Hepatocyte (in vitro differentiated cells): ENCODE results near the gene LDLRAP1. TPM values are rescaled to one million over a fixed set of nuclear protein-coding genes. Genes with fewer than 3 reads are reported as not detected.

Experiments
- DNase-seq: peaks from one replicate; pipeline ENCODE4 v3.0.0-alpha.2; 2016; ENCODE audit warnings: low spot score
- H2AFZ ChIP-seq: fragments of 200-600 bp; sonication (generic); 2 replicates; pipeline ENCODE4 v1.6.0; 2016; ENCODE audit warnings: antibody characterized with exemption, mild to moderate bottlenecking
- H3K27ac ChIP-seq: fragments of 200-600 bp; sonication (generic); 2 replicates; pipeline ENCODE4 v1.5.1; 2016; ENCODE audit warnings: mild to moderate bottlenecking
- H3K27me3 ChIP-seq: fragments of 200-600 bp; sonication (generic); 2 replicates; pipeline ENCODE4 v1.6.1; 2016
- H3K36me3 ChIP-seq: fragments of 200-600 bp; sonication (generic); replicated peaks from 2 replicates; pipeline ENCODE4 v1.5.1; 2016; ENCODE audit warnings: low read depth; ENCODE audit not compliant: insufficient read depth
- H3K4me1 ChIP-seq: fragments of 200-600 bp; sonication (generic); 2 replicates; pipeline ENCODE4 v1.5.1; 2016; ENCODE audit warnings: mild to moderate bottlenecking, moderate library complexity; ENCODE audit not compliant: insufficient read depth
- H3K4me2 ChIP-seq: fragments of 200-600 bp; sonication (generic); 2 replicates; pipeline ENCODE4 v1.6.0; 2016
- H3K4me3 ChIP-seq: fragments of 200-600 bp; sonication (generic); 2 replicates; pipeline ENCODE4 v1.5.1; 2016; ENCODE audit warnings: mild to moderate bottlenecking
- H3K79me2 ChIP-seq: fragments of 200-600 bp; sonication (generic); 2 replicates; pipeline ENCODE4 v1.6.0; 2017; ENCODE audit warnings: mild to moderate bottlenecking
- H3K9me2 ChIP-seq: fragments of 200-600 bp; sonication (generic); replicated peaks from 2 replicates; pipeline ENCODE4 v1.6.0; 2017; ENCODE audit warnings: mild to moderate bottlenecking; ENCODE audit not compliant: insufficient read depth
- H3K9me3 ChIP-seq: fragments of 200-600 bp; sonication (generic); 2 replicates; pipeline ENCODE4 v1.5.1; 2016; ENCODE audit warnings: low read depth, mild to moderate bottlenecking
- H4K20me1 ChIP-seq: fragments of 200-600 bp; sonication (generic); 2 replicates; pipeline ENCODE4 v1.6.0; 2016; ENCODE audit warnings: mild to moderate bottlenecking; ENCODE audit not compliant: insufficient read depth, poor library complexity, severe bottlenecking
- EZH2 ChIP-seq: fragments of 200-600 bp; sonication (generic); IDR thresholded peaks from 2 replicates; pipeline ENCODE4 v1.6.1; 2016; ENCODE audit warnings: antibody characterized with exemption, mild to moderate bottlenecking, borderline replicate concordance
- EZH2phosphoT487 ChIP-seq: fragments of 200-600 bp; sonication (generic); IDR thresholded peaks from one replicate; pipeline ENCODE4 v1.6.1; 2018; ENCODE audit warnings: antibody characterized with exemption, mild to moderate bottlenecking, low read depth, moderate library complexity; ENCODE audit not compliant: unreplicated experiment, severe bottlenecking
- WGBS: methylation state at CpG from one replicate; pipeline ENCODE4 v1.1.6; 2016; ENCODE audit warnings: low lambda C conversion rate; ENCODE audit errors: missing lambda C conversion rate; 5-methylcytosine and 5-hydroxymethylcytosine counted together
- polyA plus RNA-seq: library from polyadenylated mRNA; unstranded; fragments of >200 nt; fragmentation: Nextera tagmentation; extraction: Ambion mirVana; gene quantifications from 2 replicates; pipeline ENCODE4 v1.2.1, GENCODE V29; 2016
- total RNA-seq: library from RNA; depleted of rRNA; stranded (reverse); fragments of >200 nt; gene quantifications from 2 replicates; pipeline ENCODE4 v1.2.3, GENCODE V29; 2014
- TF ChIP-seq, protein P1 (sequence below): fragments of 200-600 bp; sonication (generic); IDR thresholded peaks from 2 replicates; pipeline ENCODE4 v1.5.1; 2016; ENCODE audit warnings: antibody characterized with exemption, mild to moderate bottlenecking; ENCODE audit not compliant: poor library complexity

LDLRAP1 gene
- total and polyA plus RNA-seq, 2 experiments from 2014 or later = 17.3 to 27.5 TPM

DNA sequence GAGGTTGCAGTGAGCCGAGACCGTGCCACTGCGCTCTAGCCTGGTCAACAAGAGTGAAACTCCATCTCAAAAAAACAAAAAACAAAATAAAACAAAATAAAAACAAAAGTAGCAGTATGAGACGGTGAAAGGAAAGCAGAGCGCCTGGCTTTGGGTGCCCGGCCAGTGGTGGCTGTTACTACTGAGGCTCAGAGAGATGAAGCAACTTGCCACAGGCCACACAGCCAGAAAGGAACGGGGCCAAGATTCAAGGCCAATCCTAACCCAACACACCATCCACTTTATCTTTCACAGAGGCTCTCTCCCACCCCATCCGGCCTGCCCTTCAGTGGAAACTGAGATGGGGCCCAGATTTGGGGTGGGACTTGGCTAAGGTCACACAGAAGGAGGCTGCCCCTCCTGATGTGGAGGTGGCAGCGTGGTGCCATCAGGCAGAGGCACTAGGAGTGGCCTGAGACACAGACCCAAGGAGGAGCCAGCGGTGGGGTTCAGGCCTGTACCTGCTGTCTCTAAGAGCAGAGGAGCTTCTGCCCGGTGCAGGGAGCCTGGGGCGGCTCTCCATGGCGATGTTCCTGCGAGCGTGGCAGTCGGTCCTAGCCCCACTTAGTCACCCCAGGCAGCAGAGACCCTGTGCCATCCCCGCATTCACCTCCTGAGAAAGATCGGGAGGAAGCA, 33.2 kb downstream of the LDLRAP1 start:
- H3K36me3 ChIP-seq = no peaks in the 10 kb centered on the region
- H3K4me2 ChIP-seq = no peak overlapping the region
- H4K20me1 ChIP-seq = no peaks in the 10 kb centered on the region
- H3K9me3 ChIP-seq = no peaks in the 10 kb centered on the region
- no peaks in the 10 kb centered on the region for H3K27me3 ChIP-seq
- H2AFZ ChIP-seq = no peak overlapping the region
- 91% methylated on average over 18 of the region's 18 CpGs for WGBS
- peaks cover 16% of the 10 kb centered on the region for H3K4me1 ChIP-seq
- no peak for TF ChIP-seq EZH2phosphoT487
- TF ChIP-seq, protein P1, sequence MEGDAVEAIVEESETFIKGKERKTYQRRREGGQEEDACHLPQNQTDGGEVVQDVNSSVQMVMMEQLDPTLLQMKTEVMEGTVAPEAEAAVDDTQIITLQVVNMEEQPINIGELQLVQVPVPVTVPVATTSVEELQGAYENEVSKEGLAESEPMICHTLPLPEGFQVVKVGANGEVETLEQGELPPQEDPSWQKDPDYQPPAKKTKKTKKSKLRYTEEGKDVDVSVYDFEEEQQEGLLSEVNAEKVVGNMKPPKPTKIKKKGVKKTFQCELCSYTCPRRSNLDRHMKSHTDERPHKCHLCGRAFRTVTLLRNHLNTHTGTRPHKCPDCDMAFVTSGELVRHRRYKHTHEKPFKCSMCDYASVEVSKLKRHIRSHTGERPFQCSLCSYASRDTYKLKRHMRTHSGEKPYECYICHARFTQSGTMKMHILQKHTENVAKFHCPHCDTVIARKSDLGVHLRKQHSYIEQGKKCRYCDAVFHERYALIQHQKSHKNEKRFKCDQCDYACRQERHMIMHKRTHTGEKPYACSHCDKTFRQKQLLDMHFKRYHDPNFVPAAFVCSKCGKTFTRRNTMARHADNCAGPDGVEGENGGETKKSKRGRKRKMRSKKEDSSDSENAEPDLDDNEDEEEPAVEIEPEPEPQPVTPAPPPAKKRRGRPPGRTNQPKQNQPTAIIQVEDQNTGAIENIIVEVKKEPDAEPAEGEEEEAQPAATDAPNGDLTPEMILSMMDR = no peak
- TF ChIP-seq EZH2 = no peak
- no peak overlapping the region for H3K27ac ChIP-seq
- no peaks in the 10 kb centered on the region for H3K79me2 ChIP-seq
- DNase-seq = no peak
- H3K4me3 ChIP-seq = no peak overlapping the region
- H3K9me2 ChIP-seq = no peaks in the 10 kb centered on the region

DNA sequence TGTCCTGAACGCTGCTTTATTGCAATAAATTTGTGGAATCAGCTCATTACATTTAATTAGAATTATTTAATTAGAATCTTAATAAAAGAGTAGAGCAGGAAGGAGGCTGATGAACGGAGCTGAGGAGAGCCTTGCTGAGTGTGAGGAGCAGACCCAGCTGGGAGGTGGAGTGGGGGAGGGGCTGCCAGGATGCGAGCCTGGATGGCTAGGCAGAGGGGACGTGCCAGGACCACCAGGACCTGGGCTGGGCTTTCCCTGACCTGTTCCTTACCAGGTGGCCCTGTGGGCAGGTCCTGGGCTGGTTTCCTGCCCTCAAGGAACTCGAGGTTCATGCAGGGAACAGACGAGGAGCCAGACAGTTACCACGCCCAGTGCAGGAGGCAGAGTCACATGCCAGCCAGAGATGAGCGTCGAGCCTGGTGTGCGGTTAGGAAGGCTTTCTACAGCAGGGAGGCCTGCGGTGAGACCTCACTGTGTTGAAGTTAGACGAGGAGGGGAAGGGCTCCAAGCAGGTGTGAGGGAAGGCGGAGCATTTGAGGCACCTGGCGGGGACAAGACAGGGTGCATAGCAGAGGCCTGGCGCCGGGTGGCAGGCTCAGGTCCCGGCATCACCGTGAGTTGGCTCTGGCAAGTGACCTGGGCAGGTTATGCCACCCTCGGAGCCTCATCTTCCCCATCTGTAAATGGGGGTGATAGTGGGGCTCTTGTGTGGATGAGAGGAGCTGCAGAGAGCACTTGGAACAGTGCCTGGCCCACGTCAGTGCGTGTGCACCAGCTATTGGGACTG, 33.9 kb downstream of the LDLRAP1 start:
- peaks cover 16% of the 10 kb centered on the region for H3K4me1 ChIP-seq
- no peaks in the 10 kb centered on the region for H3K9me2 ChIP-seq
- H3K36me3 ChIP-seq = no peaks in the 10 kb centered on the region
- TF ChIP-seq, protein P1 = no peak
- TF ChIP-seq EZH2phosphoT487 (no peak), EZH2 (no peak)
- DNase-seq = no peak
- H4K20me1 ChIP-seq = no peaks in the 10 kb centered on the region
- no peak overlapping the region for H3K4me2 ChIP-seq
- no peak overlapping the region for H2AFZ ChIP-seq
- H3K9me3 ChIP-seq = no peaks in the 10 kb centered on the region
- H3K79me2 ChIP-seq = no peaks in the 10 kb centered on the region
- H3K27me3 ChIP-seq = no peaks in the 10 kb centered on the region
- no peak overlapping the region for H3K27ac ChIP-seq
- H3K4me3 ChIP-seq = no peak overlapping the region
- WGBS = 90% methylated on average over 21 of the region's 21 CpGs

- Histone ChIP-seq H3K9me2 (no peaks in the 10 kb centered on the region), H3K4me2 (no peak overlapping the region), H4K20me1 (no peaks in the 10 kb centered on the region), H3K79me2 (no peaks in the 10 kb centered on the region), H3K4me1 (peaks cover under 1% of the 10 kb centered on the region), H2AFZ (no peak overlapping the region), H3K36me3 (no peaks in the 10 kb centered on the region), H3K9me3 (no peaks in the 10 kb centered on the region), H3K27me3 (no peaks in the 10 kb centered on the region), H3K27ac (no peak overlapping the region), H3K4me3 (no peak overlapping the region)
- TF ChIP-seq, protein P1 = no peak
- no peak for TF ChIP-seq EZH2phosphoT487
- TF ChIP-seq EZH2 = no peak
- DNase-seq = no peak
- WGBS = 78% methylated on average over 19 of the region's 19 CpGs
These were observed 36.2 kb downstream of the LDLRAP1 start for GRCh38 chr1:25579292-25580252.
